Measurements from ENCODE around the gene DUSP16. TPM values are rescaled to one million over a fixed set of nuclear protein-coding genes. Genes with fewer than 3 reads are reported as not detected.
"Not testable (repeated sequence)": the region's sequence is repeated elsewhere in the genome, so short reads cannot be mapped to it uniquely, and the experiment has no call there.

The DUSP16 gene
- 46.2 and 49.4 TPM in 2 replicates for total RNA-seq

- intact Hi-C loops (cut with micrococcal nuclease), result loop anchor here (1.0 to 5.0 kb wide), 5 partner anchors 134 to 910 kb away; partner anchors contain the start of genes APOLD1 and GPR19
Measured at GRCh38 chr12:12562585-12563261, at the start of gene DUSP16. DUSP16 (minus strand) TSS chr12:12562863; CDS start chr12:12521098, 41,765 bp downstream.

- intact Hi-C loops (cut with micrococcal nuclease), result loop anchor here (1.0 to 5.0 kb wide), 6 partner anchors 35 to 490 kb away; partner anchors contain the start of genes BORCS5, DDX47 and GSG1
Measured at GRCh38 chr12:12612358-12612757, 49.7 kb upstream of the DUSP16 start.

GRCh38 chr12:12611512-12612306 is 49.0 kb upstream of the DUSP16 start, which contains the start of gene CREBL2:
CREBL2 (plus strand) TSS chr12:12611876; CDS start chr12:12612173, 297 bp downstream.
- intact Hi-C loops (cut with micrococcal nuclease), result loop anchor here (1.0 to 5.0 kb wide), 16 partner anchors 29 to 630 kb away; partner anchors contain the start of genes BORCS5, CDKN1B, DDX47 and EMP1

- intact Hi-C loops (cut with micrococcal nuclease), result loop anchor here (1.0 to 5.0 kb wide), 12 partner anchors 28 to 629 kb away; partner anchors contain the start of genes CDKN1B, EMP1, GPR19 and GSG1
Measured at GRCh38 chr12:12610711-12611110, 48.0 kb upstream of the DUSP16 start.

- intact Hi-C loops (cut with micrococcal nuclease), result loop anchor here (2.0 to 5.0 kb wide), 5 partner anchors 27 to 493 kb away; partner anchors contain the start of gene GSG1
Measured at GRCh38 chr12:12609692-12610091, 47.0 kb upstream of the DUSP16 start.

GRCh38 chr12:12608557-12608957 is 45.9 kb upstream of the DUSP16 start:
- intact Hi-C loops (cut with micrococcal nuclease), result no loop called here

- intact Hi-C loops (cut with micrococcal nuclease), result no loop called here
Measured at GRCh38 chr12:12606781-12607589, 44.3 kb upstream of the DUSP16 start.

- intact Hi-C loops (cut with micrococcal nuclease), result no loop called here
Measured at GRCh38 chr12:12604740-12605139, 42.1 kb upstream of the DUSP16 start.

- intact Hi-C loops (cut with micrococcal nuclease), result no loop called here
Measured at GRCh38 chr12:12600659-12601058, 38.0 kb upstream of the DUSP16 start.

- intact Hi-C loops (cut with micrococcal nuclease), result loop anchor here (2.0 kb wide), 1 partner anchor 15 kb away; no protein-coding TSS in a partner anchor
Measured at GRCh38 chr12:12599750-12600643, 37.3 kb upstream of the DUSP16 start.

- intact Hi-C loops (cut with micrococcal nuclease), result loop anchor here (2.0 kb wide), 1 partner anchor 14 kb away; no protein-coding TSS in a partner anchor
Measured at GRCh38 chr12:12598864-12599263, 36.2 kb upstream of the DUSP16 start.

- intact Hi-C loops (cut with micrococcal nuclease), result not testable (repeated sequence)
Measured at GRCh38 chr12:12596598-12596997, 33.9 kb upstream of the DUSP16 start.

- intact Hi-C loops (cut with micrococcal nuclease), result not testable (repeated sequence)
Measured at GRCh38 chr12:12595929-12596328, 33.3 kb upstream of the DUSP16 start.

GRCh38 chr12:12592930-12593329 is 30.3 kb upstream of the DUSP16 start:
- intact Hi-C loops (cut with micrococcal nuclease), result no loop called here

GRCh38 chr12:12590961-12591360 is 28.3 kb upstream of the DUSP16 start:
- intact Hi-C loops (cut with micrococcal nuclease), result no loop called here

GRCh38 chr12:12588436-12588835 is 25.8 kb upstream of the DUSP16 start:
- intact Hi-C loops (cut with micrococcal nuclease), result not testable (repeated sequence)

- intact Hi-C loops (cut with micrococcal nuclease), result no loop called here
Measured at GRCh38 chr12:12587878-12588277, 25.2 kb upstream of the DUSP16 start.

GRCh38 chr12:12586879-12587675 is 24.4 kb upstream of the DUSP16 start:
- intact Hi-C loops (cut with micrococcal nuclease), result no loop called here
